Keratinocyte (primary cell): ENCODE results near the gene METTL5. TPM values are rescaled to one million over a fixed set of nuclear protein-coding genes. Genes with fewer than 3 reads are reported as not detected.
"Not testable (repeated sequence)": the region's sequence is repeated elsewhere in the genome, so short reads cannot be mapped to it uniquely, and the experiment has no call there.

Experiments
- DNase-seq: peaks from one replicate; pipeline ENCODE4 v3.0.0-alpha.2; 2011; ENCODE audit warnings: low read depth, missing footprints, low spot score
- FAIRE-seq: peaks from 2 replicates; lab custom pipeline; 2011; peaks lifted over from hg19 to GRCh38; lab: Jason Lieb, UNC
- H2AFZ ChIP-seq: 2 replicates; pipeline ENCODE4 v1.6.0; 2012; ENCODE audit warnings: low read length, control low read depth, inconsistent platforms; ENCODE audit not compliant: control insufficient read depth
- H3K27ac ChIP-seq: 2 replicates; pipeline ENCODE4 v1.5.1; 2011; ENCODE audit warnings: low read length; ENCODE audit not compliant: control insufficient read depth, insufficient read depth
- H3K27me3 ChIP-seq: 3 replicates; pipeline ENCODE4 v1.6.0; 2011; ENCODE audit warnings: low read length; ENCODE audit not compliant: control insufficient read depth, insufficient read depth; ENCODE audit errors: extremely low read depth
- H3K36me3 ChIP-seq, 2 experiments: 2 replicates in 1 of 2; 3 replicates in 1 of 2; pipeline ENCODE4 v1.5.1; 2011; ENCODE audit warnings: low read length in 2 of 2, mild to moderate bottlenecking in 1 of 2; ENCODE audit not compliant: control insufficient read depth in 2 of 2, insufficient read depth in 2 of 2; ENCODE audit errors: extremely low read depth in 1 of 2
- H3K4me1 ChIP-seq: 3 replicates; pipeline ENCODE4 v1.5.1; 2011; ENCODE audit warnings: low read length; ENCODE audit not compliant: control insufficient read depth, insufficient read depth; ENCODE audit errors: extremely low read depth
- H3K4me2 ChIP-seq: 3 replicates; pipeline ENCODE4 v1.6.0; 2011; ENCODE audit warnings: low read depth, low read length; ENCODE audit not compliant: control insufficient read depth, insufficient read depth; ENCODE audit errors: extremely low read depth
- H3K4me3 ChIP-seq, 3 experiments: fragments of 200-600 bp in 1 of 3; sonication (generic) in 1 of 3; 2 replicates in 2 of 3; 3 replicates in 1 of 3; pipeline ENCODE4 v1.5.1; 2011 to 2016; ENCODE audit warnings: low read length in 3 of 3, mild to moderate bottlenecking in 3 of 3, control low read depth in 2 of 3, inconsistent platforms in 1 of 3, low read depth in 1 of 3, mixed read lengths in 1 of 3, mixed run types in 1 of 3, moderate library complexity in 1 of 3; ENCODE audit not compliant: control insufficient read depth in 2 of 3, insufficient read depth in 2 of 3; ENCODE audit errors: extremely low read depth in 1 of 3
- H3K79me2 ChIP-seq: 2 replicates; pipeline ENCODE4 v1.6.0; 2012; ENCODE audit warnings: low read length; ENCODE audit not compliant: control insufficient read depth, insufficient read depth
- H3K9ac ChIP-seq: 3 replicates; pipeline ENCODE4 v1.6.0; 2011; ENCODE audit warnings: low read length; ENCODE audit not compliant: control insufficient read depth, insufficient read depth; ENCODE audit errors: extremely low read depth
- H3K9me1 ChIP-seq: 3 replicates; pipeline ENCODE4 v1.6.0; 2011; ENCODE audit warnings: low read length; ENCODE audit not compliant: control insufficient read depth, insufficient read depth; ENCODE audit errors: extremely low read depth
- H3K9me3 ChIP-seq: 2 replicates; pipeline ENCODE4 v1.5.1; 2012; ENCODE audit warnings: low read depth, low read length; ENCODE audit not compliant: control insufficient read depth
- H4K20me1 ChIP-seq: 3 replicates; pipeline ENCODE4 v1.6.0; 2011; ENCODE audit warnings: low read length; ENCODE audit not compliant: control insufficient read depth, insufficient read depth; ENCODE audit errors: extremely low read depth
- EZH2 ChIP-seq: IDR thresholded peaks from one replicate; pipeline ENCODE4 v1.6.1; 2012; ENCODE audit warnings: inconsistent platforms, mild to moderate bottlenecking, low read length, moderate library complexity
- dilution Hi-C: fragments of 300-500 bp; cut with MboI; formaldehyde crosslinking; loops from one replicate; pipeline ENCODE4 v1.7.0; 2020; ENCODE audit warnings: low sequenced_read_pairs; ENCODE audit not compliant: extremely low pct_ligation_motif_present
- polyA plus RNA-seq, 5 experiments: library from polyadenylated mRNA; depleted of rRNA in 3 of 5; stranded (reverse) in 3 of 5; stranded (forward) in 1 of 5; unstranded in 1 of 5; fragments of >200 nt; gene quantifications; 1 replicate in 1 of 5; 2 replicates in 3 of 5; 3 replicates in 1 of 5; pipeline versions ENCODE4 v1.2.1 to v1.2.3, GENCODE V29; 2011 to 2012; ENCODE audit warnings: missing spikeins in 2 of 5, low read depth in 1 of 5, low replicate concordance in 1 of 5
- TF ChIP-seq, protein P1 (sequence below), 3 experiments: IDR thresholded peaks in 1 of 3; conservative IDR thresholded peaks in 1 of 3; optimal IDR thresholded peaks in 1 of 3; 2 replicates in 2 of 3; 3 replicates in 1 of 3; pipeline versions ENCODE3 to v1.5.1; 2011; ENCODE audit warnings: low read length in 3 of 3, mild to moderate bottlenecking in 3 of 3, moderate library complexity in 2 of 3, control low read depth in 1 of 3, inconsistent platforms in 1 of 3; ENCODE audit not compliant: insufficient read depth in 2 of 3; ENCODE audit errors: extremely low read depth in 1 of 3

METTL5 gene
- polyA plus RNA-seq, 1 donor (not counting 4 experiments of a cell fraction or from before 2014, with no cell fraction given), result 119 TPM

DNA sequence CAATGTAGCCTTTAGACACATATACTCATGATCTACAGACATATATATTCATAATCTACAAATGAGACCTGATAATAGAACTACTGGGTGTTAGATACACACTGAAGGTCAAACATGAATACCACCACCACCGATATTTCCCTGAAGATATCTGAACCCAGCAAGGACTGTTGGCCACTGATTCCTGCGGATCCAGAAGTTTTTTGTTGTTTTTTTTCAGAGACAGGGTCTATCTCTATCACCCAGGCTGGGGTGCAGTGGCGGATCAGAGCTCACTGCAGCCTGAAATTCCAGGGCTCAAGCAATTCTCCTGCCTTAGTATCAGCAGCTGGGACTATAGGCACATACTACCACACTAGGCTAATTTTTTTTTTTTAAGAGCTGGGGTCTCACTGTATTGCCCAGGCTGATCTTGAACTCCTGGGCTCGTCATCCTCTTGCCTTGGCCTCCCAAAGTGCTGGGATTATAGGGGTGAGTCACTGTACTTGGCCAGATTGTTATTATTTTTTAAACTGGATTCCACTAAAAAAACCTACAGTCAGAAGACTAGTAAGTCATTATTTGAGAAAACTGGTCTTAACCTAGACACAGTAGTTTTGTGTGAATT lies 1.8 kb downstream of the METTL5 start:
- FAIRE-seq (no peak), DNase-seq (no peak)
- Histone ChIP-seq H3K4me2 (peak overlapping the region; percentile 90), H3K9ac (no peak overlapping the region), H4K20me1 (no peaks in the 10 kb centered on the region), H3K4me3 (peak overlapping the region; percentile 41 to 96 (median 85)), H2AFZ (no peak overlapping the region), H3K27ac (no peak overlapping the region), H3K79me2 (peaks cover 49% of the 10 kb centered on the region), H3K9me1 (no peaks in the 10 kb centered on the region), H3K4me1 (peaks cover 32% of the 10 kb centered on the region), H3K9me3 (no peaks in the 10 kb centered on the region), H3K27me3 (no peaks in the 10 kb centered on the region), H3K36me3 (peaks cover 3 to 13% of the 10 kb centered on the region in 2 experiments)
- dilution Hi-C loops, result no loop called here
- no peak for TF ChIP-seq EZH2
- TF ChIP-seq, protein P1, sequence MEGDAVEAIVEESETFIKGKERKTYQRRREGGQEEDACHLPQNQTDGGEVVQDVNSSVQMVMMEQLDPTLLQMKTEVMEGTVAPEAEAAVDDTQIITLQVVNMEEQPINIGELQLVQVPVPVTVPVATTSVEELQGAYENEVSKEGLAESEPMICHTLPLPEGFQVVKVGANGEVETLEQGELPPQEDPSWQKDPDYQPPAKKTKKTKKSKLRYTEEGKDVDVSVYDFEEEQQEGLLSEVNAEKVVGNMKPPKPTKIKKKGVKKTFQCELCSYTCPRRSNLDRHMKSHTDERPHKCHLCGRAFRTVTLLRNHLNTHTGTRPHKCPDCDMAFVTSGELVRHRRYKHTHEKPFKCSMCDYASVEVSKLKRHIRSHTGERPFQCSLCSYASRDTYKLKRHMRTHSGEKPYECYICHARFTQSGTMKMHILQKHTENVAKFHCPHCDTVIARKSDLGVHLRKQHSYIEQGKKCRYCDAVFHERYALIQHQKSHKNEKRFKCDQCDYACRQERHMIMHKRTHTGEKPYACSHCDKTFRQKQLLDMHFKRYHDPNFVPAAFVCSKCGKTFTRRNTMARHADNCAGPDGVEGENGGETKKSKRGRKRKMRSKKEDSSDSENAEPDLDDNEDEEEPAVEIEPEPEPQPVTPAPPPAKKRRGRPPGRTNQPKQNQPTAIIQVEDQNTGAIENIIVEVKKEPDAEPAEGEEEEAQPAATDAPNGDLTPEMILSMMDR (optimal IDR thresholded peaks at IDR 0.05 in 1 of 3, IDR thresholded peaks at IDR 0.05 in 1 of 3, conservative IDR thresholded peaks at IDR 0.05 in 1 of 3; ENCODE audit: extremely low read depth in 1 of 3, insufficient read depth in 2 of 3, low read length in 3 of 3), result no peak

DNA sequence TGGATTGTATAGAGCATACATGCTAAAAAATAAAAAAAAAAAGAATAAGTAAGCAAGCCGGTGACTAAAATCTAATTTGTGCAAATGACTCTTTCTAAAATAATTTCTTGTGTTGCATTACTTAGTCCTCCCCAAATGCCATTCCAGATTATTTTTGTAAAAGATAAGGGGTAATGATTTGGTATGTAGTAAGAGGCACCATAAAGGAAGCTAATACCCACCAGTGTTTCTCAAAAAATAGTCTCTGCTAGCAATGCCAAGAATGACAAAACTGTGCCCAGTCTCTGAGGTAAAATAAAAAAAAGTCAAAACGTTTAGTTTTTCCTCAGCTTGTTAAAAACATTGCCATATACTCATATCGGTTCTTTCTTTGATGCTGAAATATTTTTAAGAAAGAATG lies 2.7 kb downstream of the METTL5 start:
- Histone ChIP-seq H3K79me2 (peaks cover 48% of the 10 kb centered on the region), H3K9ac (no peak overlapping the region), H3K27ac (no peak overlapping the region), H2AFZ (no peak overlapping the region), H3K4me1 (peaks cover 32% of the 10 kb centered on the region), H3K27me3 (no peaks in the 10 kb centered on the region), H3K4me2 (peak overlapping the region; percentile 8), H3K9me3 (no peaks in the 10 kb centered on the region), H3K36me3 (peaks cover 3 to 14% of the 10 kb centered on the region in 2 experiments), H3K4me3 (no peak overlapping the region), H4K20me1 (no peaks in the 10 kb centered on the region), H3K9me1 (no peaks in the 10 kb centered on the region)
- no peak for TF ChIP-seq EZH2
- TF ChIP-seq, protein P1 (optimal IDR thresholded peaks at IDR 0.05 in 1 of 3, IDR thresholded peaks at IDR 0.05 in 1 of 3, conservative IDR thresholded peaks at IDR 0.05 in 1 of 3; ENCODE audit: extremely low read depth in 1 of 3, insufficient read depth in 2 of 3, low read length in 3 of 3), result no peak
- FAIRE-seq (no peak), DNase-seq (no peak)
- dilution Hi-C loops, result no loop called here

DNA sequence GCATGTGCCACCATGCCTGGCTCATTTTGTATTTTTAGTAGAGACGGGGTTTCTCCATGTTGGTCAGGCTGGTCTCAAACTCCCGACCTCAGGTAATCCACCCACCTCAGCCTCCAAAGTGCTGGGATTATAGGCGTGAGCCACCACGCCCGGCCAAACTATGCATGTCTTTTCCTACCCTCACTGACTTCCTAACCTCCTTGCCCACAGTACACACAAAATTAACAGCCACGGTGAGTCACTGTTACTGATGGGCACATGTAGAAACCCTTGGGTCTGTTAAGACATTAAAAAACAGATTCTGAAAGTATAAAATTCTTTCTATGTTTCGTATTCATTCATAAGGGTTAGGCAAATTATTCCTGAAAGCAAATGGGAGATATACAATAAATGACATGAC lies 4.6 kb downstream of the METTL5 start:
- dilution Hi-C loops, H3K4me3 ChIP-seq, H3K9me1 ChIP-seq, H3K9me3 ChIP-seq, H4K20me1 ChIP-seq, DNase-seq, H3K27me3 ChIP-seq, H2AFZ ChIP-seq, H3K9ac ChIP-seq, FAIRE-seq: not testable (repeated sequence)
- peak overlapping the region; percentile 34 for H3K27ac ChIP-seq
- peaks cover 38% of the 10 kb centered on the region for H3K4me1 ChIP-seq
- H3K79me2 ChIP-seq, result peaks cover 52% of the 10 kb centered on the region
- peaks cover 3 to 16% of the 10 kb centered on the region in 2 experiments for H3K36me3 ChIP-seq
- H3K4me2 ChIP-seq, result peak overlapping the region; percentile 6
